Omental fat pad (tissue), 4 donors: ENCODE measurements around the gene KIRREL2. TPM values are rescaled to one million over a fixed set of nuclear protein-coding genes. Genes with fewer than 3 reads are reported as not detected.

Experiments used
- ATAC-seq: fragments of 150-250 bp; one replicate; pipeline ENCODE4 v1.9.1; 2016; ENCODE audit warnings: mild to moderate bottlenecking, moderate library complexity; ENCODE audit not compliant: low FRiP score
- DNase-seq: peaks from one replicate; pipeline ENCODE4 v3.0.0-alpha.2; 2019; ENCODE audit warnings: low spot score
- CTCF ChIP-seq, 3 donors: fragments of 450-650 bp; IDR thresholded peaks; one replicate each; pipeline ENCODE4 v1.5.1; 2016 to 2017; ENCODE audit warnings: antibody characterized with exemption in 3 of 3, mild to moderate bottlenecking in 3 of 3, moderate library complexity in 2 of 3
- total RNA-seq, 4 donors: library from RNA; depleted of rRNA; stranded (reverse); fragments of >200 nt; gene quantifications; one replicate each; pipeline ENCODE4 v1.1.0, GENCODE V29; 2016

KIRREL2 gene
- total RNA-seq, 4 donors from 2014 or later: 0.25 to 1.4 (median 0.48) TPM; not detected in 1

- DNase-seq (no peak), ATAC-seq (no peak)
- TF ChIP-seq CTCF (IDR thresholded peaks at IDR 0.05): no peak
Measured at GRCh38 chr19:35816846-35817245, 39.9 kb upstream of the KIRREL2 start.

DNA sequence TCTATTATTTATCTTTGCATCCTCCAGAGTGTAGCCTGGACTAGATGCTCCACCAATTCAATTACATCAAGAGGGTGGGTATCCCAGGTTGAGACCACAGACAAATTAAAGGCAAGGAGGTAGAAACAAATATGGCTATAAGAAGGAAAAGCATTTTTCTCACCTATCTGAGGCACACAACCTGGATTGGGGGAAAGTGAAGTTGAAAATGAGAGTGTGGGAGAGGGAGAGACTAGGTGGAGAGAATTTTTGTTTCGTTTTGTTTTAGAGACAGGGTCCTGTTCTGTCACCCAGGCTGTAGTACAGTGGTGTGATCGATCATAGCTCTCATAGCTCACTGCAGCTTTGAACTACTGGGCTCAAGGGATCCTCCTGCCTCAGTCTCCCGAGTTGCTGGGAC, 38.3 kb upstream of the KIRREL2 start:
- no peak for ATAC-seq
- no peak for DNase-seq
- no peak for TF ChIP-seq CTCF (IDR thresholded peaks at IDR 0.05)

DNA sequence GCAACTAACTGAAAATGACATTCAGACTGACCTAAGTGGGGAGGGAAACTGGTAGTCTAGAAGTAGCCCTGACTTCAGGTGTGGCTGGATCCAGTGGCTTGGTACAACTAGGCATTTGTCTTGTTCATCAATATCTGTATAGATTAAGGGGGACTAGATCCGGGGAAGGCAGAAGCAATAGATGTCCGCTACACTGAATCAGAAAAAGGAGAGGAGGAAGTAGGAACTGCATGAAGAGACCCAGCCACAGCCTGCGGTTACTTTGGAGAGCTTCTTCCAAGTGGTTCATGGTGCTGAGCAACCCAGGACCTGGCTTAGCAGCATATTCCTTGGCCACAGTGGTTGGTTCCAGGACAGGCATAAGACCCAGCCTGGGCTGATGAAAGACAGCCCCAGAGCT, 34.1 kb upstream of the KIRREL2 start:
- ATAC-seq (no peak), DNase-seq (no peak)
- TF ChIP-seq CTCF (IDR thresholded peaks at IDR 0.05): no peak

DNA sequence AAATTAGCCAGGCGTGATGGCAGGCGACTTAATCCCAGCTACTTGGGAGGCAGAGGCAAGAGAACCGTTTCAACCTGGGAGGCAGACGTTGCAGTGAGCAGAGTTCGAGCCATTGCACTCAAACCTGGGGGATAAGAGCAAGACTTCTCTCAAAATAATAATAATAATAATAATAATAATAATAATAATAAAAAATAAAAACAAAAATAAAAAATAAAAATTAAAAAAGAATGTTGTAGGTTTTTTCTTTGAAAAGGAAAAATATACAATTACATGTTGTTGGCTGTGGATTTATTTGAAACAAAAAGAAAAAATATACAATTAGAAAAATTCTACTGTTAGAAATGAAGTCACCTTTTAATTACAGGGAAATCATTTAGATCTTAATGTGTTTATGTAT, 32.6 kb upstream of the KIRREL2 start:
- no peak for DNase-seq
- no peak for TF ChIP-seq CTCF (IDR thresholded peaks at IDR 0.05)
- ATAC-seq: no peak

DNA sequence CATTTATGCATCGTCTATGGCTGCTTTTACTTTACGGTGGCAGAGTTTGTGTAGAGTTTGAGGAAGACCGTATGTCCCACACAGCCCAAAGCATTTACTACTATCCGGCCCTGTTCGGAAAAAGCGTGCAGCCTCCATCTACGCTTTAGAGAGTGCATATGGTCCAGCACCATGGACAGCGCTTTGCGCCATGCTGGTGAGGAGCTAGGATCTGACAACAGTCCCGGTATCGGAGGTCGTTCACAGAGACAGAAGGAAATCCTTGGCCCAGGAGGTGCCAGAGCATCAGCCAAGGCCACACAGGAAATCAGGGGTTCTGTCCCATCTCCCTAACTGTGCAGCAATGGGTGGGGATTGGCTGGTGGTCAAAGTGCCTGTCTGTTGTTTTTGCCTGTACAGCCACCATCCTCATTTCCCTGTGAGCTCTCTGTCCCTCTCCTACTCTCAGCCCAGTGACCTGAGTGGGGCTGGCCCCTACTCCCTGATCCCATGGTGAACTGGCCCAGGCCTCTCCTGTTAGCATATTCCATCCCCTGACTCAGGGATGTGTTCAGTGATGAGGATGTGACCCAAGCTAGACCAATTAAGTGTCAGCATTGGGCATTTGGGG, 27.9 kb upstream of the KIRREL2 start:
- DNase-seq (peak; percentile 41), ATAC-seq (no peak)
- no peak for TF ChIP-seq CTCF (IDR thresholded peaks at IDR 0.05)

DNA sequence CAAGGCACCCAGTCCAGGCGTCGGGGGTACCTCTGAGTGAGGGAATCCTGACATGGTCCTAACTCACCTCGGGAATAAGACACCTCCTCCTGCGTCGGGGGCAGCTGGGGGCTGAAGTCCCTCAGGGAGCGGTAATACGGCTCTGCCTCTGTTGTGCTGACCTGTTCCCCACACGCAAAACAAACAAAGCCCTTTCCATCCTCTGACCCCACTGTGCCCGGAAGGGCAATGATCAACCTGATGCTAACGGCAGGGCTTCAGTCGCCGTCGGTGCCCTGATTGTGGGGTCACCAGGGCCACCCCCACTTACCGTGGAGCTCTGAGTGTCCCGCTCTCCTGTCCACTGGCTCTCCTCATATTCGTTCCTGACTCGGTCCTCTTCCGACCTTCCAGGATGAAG, 25.7 kb upstream of the KIRREL2 start:
- TF ChIP-seq CTCF (IDR thresholded peaks at IDR 0.05): no peak
- no peak for DNase-seq
- no peak for ATAC-seq

DNA sequence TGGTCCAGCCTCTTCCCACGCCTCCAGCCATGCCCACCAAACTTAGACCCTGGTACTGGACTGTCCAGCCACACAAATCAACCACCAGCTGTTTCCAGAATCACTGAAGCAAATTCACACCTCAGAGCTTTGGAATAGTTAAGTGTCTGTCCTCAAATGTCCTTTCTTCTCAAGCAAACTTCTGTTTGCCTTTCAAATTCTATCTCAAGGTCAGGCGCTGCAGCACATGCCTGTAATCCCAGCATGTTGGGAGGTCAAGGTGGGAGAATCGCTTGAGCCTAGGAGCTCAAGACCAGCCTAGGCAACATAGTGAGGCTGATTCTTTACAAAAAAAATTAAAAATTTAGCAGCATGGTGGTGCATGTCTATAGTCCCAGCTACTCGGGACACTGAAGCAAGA, 24.7 kb upstream of the KIRREL2 start:
- DNase-seq (no peak), ATAC-seq (no peak)
- TF ChIP-seq CTCF (IDR thresholded peaks at IDR 0.05): no peak
